GM21529 (cell line): Measurements from ENCODE around the gene RAB4B.
"Not testable (repeated sequence)": the region's sequence is repeated elsewhere in the genome, so short reads cannot be mapped to it uniquely, and the experiment has no call there.

ENCODE experiments used
- ATAC-seq: cut with Tn5 transposase; IDR thresholded peaks from one replicate; pipeline ENCODE4 v1.9.1; 2021; ENCODE audit not compliant: unreplicated experiment

The RAB4B gene

GRCh38 chr19:40778706-40779284 is 748 bp downstream of the RAB4B start:
- no peak for ATAC-seq

- ATAC-seq, result no peak
These were observed 2.5 kb downstream of the RAB4B start for GRCh38 chr19:40780582-40780981.

DNA sequence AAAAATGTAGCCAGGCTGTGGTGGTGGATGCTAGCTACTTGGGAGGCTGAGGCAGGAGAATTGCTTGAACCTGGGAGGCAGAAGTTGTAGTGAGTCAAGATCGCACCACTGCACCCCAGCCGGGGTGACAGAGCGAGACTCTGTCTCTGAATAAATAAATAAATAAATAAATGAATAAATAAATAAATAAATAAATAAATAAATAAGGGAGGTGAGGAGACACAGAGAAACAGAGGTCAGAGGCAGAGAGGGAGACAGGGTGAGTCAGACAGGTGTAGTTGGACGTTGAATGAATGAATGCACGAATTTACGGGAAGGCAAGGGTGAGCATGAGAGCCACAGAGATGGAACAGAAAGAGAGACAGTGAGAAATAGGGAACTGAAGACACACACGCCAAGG is 3.1 kb downstream of the RAB4B start:
- ATAC-seq, result no peak

DNA sequence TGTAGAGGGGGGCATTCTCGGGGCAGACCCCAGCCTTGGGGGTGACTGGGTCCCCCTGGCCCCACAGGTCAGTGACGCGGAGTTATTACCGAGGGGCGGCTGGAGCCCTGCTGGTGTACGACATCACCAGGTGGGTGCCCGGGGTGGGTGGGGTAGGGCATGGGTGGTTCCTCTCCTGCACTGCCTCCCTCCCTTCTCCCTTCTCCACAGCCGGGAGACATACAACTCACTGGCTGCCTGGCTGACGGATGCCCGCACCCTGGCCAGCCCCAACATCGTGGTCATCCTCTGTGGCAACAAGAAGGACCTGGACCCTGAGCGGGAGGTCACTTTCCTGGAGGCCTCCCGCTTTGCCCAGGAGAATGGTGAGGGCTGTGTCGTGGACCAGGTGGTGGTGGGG is 5.7 kb downstream of the RAB4B start:
- ATAC-seq, result no peak

DNA sequence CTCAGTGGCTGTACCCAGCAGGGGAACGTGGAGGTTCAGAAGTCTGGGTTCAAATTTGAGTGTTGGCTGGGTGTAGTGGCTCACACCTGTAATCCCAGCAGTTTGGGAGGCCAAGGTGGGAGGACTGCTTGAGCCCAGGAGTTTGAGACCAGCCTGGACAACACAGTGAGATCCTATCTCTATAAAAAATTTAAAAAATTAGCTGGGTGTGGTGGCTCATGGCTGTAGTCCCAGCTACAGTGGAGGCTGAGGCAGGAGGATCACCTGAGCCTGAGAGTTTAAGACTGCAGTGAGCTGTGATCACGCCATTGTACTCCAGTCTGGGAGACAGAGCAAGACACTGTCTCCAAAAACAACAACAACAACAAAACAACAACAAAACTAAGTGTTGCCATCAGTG is 6.1 kb downstream of the RAB4B start:
- ATAC-seq, result not testable (repeated sequence)

- no peak for ATAC-seq
These were observed 7.5 kb downstream of the RAB4B start for GRCh38 chr19:40785526-40785925.

- no peak for ATAC-seq
These were observed 8.3 kb downstream of the RAB4B start for GRCh38 chr19:40786060-40787037.

DNA sequence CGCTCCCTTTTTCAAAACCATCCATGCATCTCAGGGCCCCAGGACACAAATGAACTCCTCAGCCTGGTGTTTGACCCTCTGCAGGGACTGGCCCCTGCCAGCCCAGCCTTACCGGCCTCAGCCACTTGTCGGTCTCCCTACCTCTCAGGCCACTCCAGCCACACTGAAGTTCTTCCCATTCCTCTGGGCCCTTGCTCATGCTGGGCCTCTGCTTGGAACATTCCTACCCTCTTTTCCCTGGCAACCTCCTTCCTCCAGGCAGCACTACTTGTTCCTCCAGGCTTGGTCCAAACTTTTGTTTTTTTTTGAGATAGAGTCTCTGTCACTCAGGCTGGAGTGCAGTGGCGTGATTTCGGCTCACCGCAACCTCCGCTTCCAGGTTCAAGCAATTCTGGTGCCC is 13.3 kb downstream of the RAB4B start:
- ATAC-seq, result no peak

DNA sequence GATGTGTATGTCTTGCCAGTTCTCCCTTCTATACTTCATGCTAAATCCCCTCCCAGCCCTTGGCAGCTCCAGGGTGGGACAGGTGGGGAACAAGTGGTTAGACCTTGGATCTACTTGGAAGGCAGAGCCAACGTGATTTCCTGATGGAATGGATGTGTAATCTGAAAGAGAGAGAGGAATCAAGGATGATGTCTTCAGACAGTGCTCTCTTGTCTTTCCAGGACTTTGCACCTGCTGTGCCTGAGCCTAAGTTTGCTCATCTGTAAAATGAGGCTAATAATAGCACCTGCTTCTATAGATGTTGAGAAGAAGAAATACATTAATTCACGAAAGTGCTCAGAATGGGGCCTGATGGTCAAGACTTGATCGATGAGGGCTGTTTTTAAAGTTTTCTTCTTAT is 13.9 kb downstream of the RAB4B start:
- no peak for ATAC-seq

GRCh38 chr19:40797166-40797962 is 19.3 kb downstream of the RAB4B start:
- ATAC-seq, result no peak

- ATAC-seq, result no peak
These were observed 20.1 kb downstream of the RAB4B start for GRCh38 chr19:40797963-40798682.

- peak; percentile 68 for ATAC-seq
These were observed 20.9 kb downstream of the RAB4B start, which contains the start of gene EGLN2 for GRCh38 chr19:40798683-40799557. Gene EGLN2, plus strand, starts transcription at chr19:40799191. Its CDS starts 1,382 bp downstream, at chr19:40800573.

DNA sequence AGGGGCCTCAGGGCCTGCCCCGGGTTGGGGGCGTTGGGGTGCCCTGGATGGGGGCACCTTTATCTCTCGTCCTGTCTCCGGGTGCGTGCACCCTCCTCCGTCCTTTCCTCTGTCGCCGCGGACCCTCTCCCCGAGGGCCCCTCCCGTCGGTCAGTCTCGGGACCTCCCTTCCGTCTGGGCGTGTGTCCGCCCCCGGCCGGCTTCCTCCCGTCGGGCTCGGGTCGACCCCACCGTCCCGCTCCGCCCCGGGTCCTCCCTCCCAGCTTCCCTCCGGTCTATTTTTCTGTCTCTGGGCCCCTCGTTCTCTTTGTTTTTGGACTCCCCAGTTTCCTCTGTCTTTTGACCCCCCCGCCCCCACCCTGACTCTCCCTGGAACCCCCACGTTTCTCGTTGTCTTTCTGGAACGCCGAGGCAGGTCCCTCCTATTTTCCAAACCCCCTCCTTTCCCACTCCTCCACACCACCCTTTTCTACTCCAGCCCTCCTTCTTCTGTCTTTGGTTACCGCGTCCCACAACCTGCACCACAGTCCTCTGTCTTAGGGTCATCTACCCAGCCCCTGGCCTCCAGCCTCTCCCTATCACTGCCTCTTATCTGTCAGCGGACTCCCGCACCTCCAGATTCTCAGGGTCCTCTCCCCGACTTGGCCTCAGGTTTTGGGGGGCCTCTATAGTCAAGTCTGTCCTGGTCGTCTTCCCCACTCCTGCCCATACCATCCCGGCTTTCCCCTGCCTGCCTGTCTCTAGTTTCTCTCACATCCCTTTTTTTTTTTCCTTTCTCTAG is 21.7 kb downstream of the RAB4B start:
- ATAC-seq, result no peak

DNA sequence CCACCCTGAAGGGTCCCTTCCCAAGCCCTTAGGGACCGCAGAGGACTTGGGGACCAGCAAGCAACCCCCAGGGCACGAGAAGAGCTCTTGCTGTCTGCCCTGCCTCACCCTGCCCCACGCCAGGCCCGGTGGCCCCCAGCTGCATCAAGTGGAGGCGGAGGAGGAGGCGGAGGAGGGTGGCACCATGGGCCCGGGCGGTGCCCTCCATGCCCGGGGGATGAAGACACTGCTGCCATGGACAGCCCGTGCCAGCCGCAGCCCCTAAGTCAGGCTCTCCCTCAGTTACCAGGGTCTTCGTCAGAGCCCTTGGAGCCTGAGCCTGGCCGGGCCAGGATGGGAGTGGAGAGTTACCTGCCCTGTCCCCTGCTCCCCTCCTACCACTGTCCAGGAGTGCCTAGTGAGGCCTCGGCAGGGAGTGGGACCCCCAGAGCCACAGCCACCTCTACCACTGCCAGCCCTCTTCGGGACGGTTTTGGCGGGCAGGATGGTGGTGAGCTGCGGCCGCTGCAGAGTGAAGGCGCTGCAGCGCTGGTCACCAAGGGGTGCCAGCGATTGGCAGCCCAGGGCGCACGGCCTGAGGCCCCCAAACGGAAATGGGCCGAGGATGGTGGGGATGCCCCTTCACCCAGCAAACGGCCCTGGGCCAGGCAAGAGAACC is 22.4 kb downstream of the RAB4B start:
- ATAC-seq, result no peak

DNA sequence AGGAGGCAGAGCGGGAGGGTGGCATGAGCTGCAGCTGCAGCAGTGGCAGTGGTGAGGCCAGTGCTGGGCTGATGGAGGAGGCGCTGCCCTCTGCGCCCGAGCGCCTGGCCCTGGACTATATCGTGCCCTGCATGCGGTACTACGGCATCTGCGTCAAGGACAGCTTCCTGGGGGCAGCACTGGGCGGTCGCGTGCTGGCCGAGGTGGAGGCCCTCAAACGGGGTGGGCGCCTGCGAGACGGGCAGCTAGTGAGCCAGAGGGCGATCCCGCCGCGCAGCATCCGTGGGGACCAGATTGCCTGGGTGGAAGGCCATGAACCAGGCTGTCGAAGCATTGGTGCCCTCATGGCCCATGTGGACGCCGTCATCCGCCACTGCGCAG is 22.9 kb downstream of the RAB4B start:
- ATAC-seq, result no peak

DNA sequence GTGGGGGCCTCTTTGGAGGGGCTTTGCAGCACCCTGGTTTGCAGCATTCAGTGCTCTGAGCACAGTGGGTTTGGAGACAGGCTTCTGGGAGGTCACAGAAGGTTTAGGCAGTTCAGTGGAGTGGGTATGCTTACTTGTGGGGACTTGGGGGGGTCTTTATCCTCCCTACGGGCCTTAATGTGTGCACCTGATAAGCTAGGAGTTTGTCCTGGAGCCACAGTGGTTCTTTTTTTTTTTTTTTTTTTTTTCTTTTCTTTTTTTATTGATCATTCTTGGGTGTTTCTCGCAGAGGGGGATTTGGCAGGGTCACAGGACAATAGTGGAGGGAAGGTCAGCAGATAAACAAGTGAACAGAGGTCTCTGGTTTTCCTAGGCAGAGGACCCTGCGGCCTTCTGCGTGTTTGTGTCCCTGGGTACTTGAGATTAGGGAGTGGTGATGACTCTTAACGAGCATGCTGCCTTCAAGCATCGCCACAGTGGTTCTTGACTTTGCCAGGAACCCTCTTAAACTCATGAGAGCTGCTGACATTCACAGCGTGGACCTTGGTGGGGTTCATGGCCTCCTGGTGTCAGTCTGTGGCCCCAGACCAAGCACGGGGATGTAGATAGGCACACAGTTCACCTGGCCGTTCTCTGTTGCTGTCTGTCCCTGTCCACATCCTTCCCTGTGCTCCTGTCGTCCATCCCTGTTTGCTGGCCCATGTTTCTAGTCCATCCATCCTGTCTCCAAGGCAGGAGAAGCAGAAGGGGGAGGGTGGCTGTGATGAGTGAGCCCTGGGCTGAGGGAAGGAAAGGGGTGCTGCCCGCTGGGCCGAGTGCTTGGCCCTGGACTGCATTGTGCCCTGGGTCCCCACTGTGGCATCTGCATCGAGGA is 23.6 kb downstream of the RAB4B start:
- ATAC-seq, result no peak

GRCh38 chr19:40802300-40803169 is 24.5 kb downstream of the RAB4B start:
- no peak for ATAC-seq
